Adrenal gland (tissue), 12 donors: Measurements from ENCODE around the gene ALB. TPM values are rescaled to one million over a fixed set of nuclear protein-coding genes. Genes with fewer than 3 reads are reported as not detected.

Experiments used
- DNase-seq, 7 donors: peaks; one replicate each; pipeline ENCODE4 v3.0.0-alpha.2; 2019 to 2020
- H3K27ac ChIP-seq, 5 donors: fragments of 200-600 bp; sonication (generic) in 4 of 5; 1 replicate in 3 of 5; 2 replicates in 2 of 5; pipeline versions ENCODE4 v1.5.1 to v1.8.0; 2016 to 2020; ENCODE audit warnings: mild to moderate bottlenecking in 1 of 5
- H3K27me3 ChIP-seq: fragments of 200-600 bp; 2 replicates; pipeline ENCODE4 v1.8.0; 2021
- H3K36me3 ChIP-seq, 2 donors: fragments of 200-600 bp; replicated peaks in 1 of 2; 1 replicate in 1 of 2; 2 replicates in 1 of 2; pipeline versions ENCODE4 v1.5.1 to v1.8.0; 2018 to 2022
- H3K4me1 ChIP-seq, 2 donors: fragments of 200-600 bp; replicated peaks in 1 of 2; 1 replicate in 1 of 2; 2 replicates in 1 of 2; pipeline versions ENCODE4 v1.5.1 to v1.8.0; 2018 to 2021
- H3K4me3 ChIP-seq, 4 donors: fragments of 200-600 bp; sonication (generic) in 3 of 4; one replicate each; pipeline ENCODE4 v1.5.1; 2016 to 2018
- H3K9me3 ChIP-seq, 3 donors: fragments of 200-600 bp; sonication (generic) in 1 of 3; replicated peaks in 1 of 3; 1 replicate in 2 of 3; 2 replicates in 1 of 3; pipeline versions ENCODE4 v1.5.1 to v1.8.0; 2016 to 2021
- CTCF ChIP-seq, 6 experiments: fragments of 450-650 bp in 4 of 6; fragments of 200-600 bp in 2 of 6; sonication (generic) in 1 of 6; IDR thresholded peaks; 1 replicate in 5 of 6; 2 replicates in 1 of 6; pipeline versions ENCODE4 v1.5.1 to v1.8.0; 2016 to 2021; ENCODE audit warnings: antibody characterized with exemption in 6 of 6, mild to moderate bottlenecking in 2 of 6, moderate library complexity in 1 of 6
- POLR2A ChIP-seq, 2 donors: fragments of 450-650 bp; IDR thresholded peaks; one replicate each; pipeline ENCODE4 v1.6.1; 2017; ENCODE audit warnings: antibody characterized with exemption in 2 of 2, mild to moderate bottlenecking in 2 of 2, moderate library complexity in 1 of 2
- WGBS, 4 donors: extraction: QIAGEN DNeasy Blood & Tissue Kit in 2 of 4; methylation state at CpG; one replicate each; pipeline versions ENCODE4 v1.1.5 to v1.1.7; 2013 to 2017; 5-methylcytosine and 5-hydroxymethylcytosine counted together
- intact Hi-C, 2 donors: fragments of 100-400 bp; cut with DNase I; formaldehyde crosslinking; loops; one replicate each; pipeline versions ENCODE4 v1.14.1 to v1.15.0; 2022 to 2023
- polyA plus RNA-seq, 3 donors: library from polyadenylated mRNA; stranded (reverse); fragments of 200-250 nt in 2 of 3; fragments of 350-450 nt in 1 of 3; fragmentation: Illumina TruSeq in 1 of 3; extraction: RNeasy Lipid Tissue Mini Kit (QIAGEN cat#74804) in 1 of 3; gene quantifications; one replicate each; pipeline ENCODE4 v1.2.3, GENCODE V29; 2013 to 2014
- total RNA-seq, 9 donors: library from RNA; depleted of rRNA in 4 of 9; stranded (reverse); fragments of >200 nt in 4 of 9; fragments of 120-200 nt in 1 of 9; fragmentation: NEBNext Ultra II Directional in 1 of 9; extraction: Animal tissue kit (Norgen Biotek cat#: 25700) in 1 of 9; gene quantifications; one replicate each; pipeline versions ENCODE4 v1.1.0 to v1.2.4, GENCODE V29; 2013 to 2023
- donor health status: healthy with polysubstance abuse.
- donor health status: Bipolar disorder and iron deficiency.
- donor health status: DM: yes; HTN: yes; CAD: no.
- donor health status: DM: no; HTN: no; CAD: no.
- donor health status: DM: no; HTN: no; CAD: no.
- donor health status: DM: yes; HTN: yes; CAD: no.

The ALB gene
- total and polyA plus RNA-seq, 12 donors: 0.61 to 38.5 (median 5.3) TPM; not detected in 3

DNA sequence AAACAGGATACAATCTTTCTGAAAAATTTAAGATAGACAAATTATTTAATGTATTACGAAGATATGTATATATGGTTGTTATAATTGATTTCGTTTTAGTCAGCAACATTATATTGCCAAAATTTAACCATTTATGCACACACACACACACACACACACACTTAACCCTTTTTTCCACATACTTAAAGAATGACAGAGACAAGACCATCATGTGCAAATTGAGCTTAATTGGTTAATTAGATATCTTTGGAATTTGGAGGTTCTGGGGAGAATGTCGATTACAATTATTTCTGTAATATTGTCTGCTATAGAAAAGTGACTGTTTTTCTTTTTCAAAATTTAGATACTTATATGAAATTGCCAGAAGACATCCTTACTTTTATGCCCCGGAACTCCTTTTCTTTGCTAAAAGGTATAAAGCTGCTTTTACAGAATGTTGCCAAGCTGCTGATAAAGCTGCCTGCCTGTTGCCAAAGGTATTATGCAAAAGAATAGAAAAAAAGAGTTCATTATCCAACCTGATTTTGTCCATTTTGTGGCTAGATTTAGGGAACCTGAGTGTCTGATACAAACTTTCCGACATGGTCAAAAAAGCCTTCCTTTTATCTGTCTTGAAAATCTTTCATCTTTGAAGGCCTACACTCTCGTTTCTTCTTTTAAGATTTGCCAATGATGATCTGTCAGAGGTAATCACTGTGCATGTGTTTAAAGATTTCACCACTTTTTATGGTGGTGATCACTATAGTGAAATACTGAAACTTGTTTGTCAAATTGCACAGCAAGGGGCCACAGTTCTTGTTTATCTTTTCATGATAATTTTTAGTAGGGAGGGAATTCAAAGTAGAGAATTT lies 5.2 kb downstream of the ALB start:
- intact Hi-C loops: no loop called here
- WGBS, 4 donors: 65 to 72% (median 70%) methylated on average over 6 of the region's 6 CpGs
- no peaks in the 10 kb centered on the region for H3K36me3 ChIP-seq
- no peak for TF ChIP-seq POLR2A (IDR thresholded peaks at IDR 0.05)
- TF ChIP-seq CTCF (IDR thresholded peaks at IDR 0.05): no peak
- no peak overlapping the region for H3K27ac ChIP-seq
- H3K9me3 ChIP-seq: no peaks in the 10 kb centered on the region
- no peak for DNase-seq
- H3K4me3 ChIP-seq: no peak overlapping the region
- H3K4me1 ChIP-seq: no peaks in the 10 kb centered on the region
- no peaks in the 10 kb centered on the region for H3K27me3 ChIP-seq

DNA sequence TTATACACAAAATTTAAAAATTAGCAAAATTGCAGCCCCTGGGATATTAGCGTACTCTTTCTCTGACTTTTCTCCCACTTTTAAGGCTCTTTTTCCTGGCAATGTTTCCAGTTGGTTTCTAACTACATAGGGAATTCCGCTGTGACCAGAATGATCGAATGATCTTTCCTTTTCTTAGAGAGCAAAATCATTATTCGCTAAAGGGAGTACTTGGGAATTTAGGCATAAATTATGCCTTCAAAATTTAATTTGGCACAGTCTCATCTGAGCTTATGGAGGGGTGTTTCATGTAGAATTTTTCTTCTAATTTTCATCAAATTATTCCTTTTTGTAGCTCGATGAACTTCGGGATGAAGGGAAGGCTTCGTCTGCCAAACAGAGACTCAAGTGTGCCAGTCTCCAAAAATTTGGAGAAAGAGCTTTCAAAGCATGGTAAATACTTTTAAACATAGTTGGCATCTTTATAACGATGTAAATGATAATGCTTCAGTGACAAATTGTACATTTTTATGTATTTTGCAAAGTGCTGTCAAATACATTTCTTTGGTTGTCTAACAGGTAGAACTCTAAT lies 6.0 kb downstream of the ALB start:
- WGBS, 4 donors: 84 to 93% (median 89%) methylated on average over 8 of the region's 8 CpGs
- Histone ChIP-seq H3K27me3 (no peaks in the 10 kb centered on the region), H3K4me3 (no peak overlapping the region), H3K27ac (no peak overlapping the region), H3K4me1 (no peaks in the 10 kb centered on the region), H3K9me3 (no peaks in the 10 kb centered on the region), H3K36me3 (no peaks in the 10 kb centered on the region)
- no peak for DNase-seq
- no peak for TF ChIP-seq CTCF (IDR thresholded peaks at IDR 0.05)
- no peak for TF ChIP-seq POLR2A (IDR thresholded peaks at IDR 0.05)
- intact Hi-C loops: no loop called here

DNA sequence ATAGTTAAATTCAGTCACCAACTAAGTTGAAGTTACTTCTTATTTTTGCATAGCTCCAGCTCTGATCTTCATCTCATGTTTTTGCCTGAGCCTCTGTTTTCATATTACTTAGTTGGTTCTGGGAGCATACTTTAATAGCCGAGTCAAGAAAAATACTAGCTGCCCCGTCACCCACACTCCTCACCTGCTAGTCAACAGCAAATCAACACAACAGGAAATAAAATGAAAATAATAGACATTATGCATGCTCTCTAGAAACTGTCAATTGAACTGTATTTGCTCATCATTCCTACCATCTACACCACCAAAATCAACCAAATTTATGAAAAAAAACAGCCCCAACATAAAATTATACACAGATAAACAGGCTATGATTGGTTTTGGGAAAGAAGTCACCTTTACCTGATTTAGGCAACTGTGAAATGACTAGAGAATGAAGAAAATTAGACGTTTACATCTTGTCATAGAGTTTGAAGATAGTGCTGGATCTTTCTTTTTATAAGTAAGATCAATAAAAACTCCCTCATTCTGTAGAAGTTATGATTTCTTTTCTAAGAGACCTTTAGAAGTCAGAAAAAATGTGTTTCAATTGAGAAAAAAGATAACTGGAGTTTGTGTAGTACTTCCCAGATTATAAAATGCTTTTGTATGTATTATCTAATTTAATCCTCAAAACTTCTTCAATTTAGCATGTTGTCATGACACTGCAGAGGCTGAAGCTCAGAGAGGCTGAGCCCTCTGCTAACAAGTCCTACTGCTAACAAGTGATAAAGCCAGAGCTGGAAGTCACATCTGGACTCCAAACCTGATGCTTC lies 7.0 kb downstream of the ALB start:
- intact Hi-C loops: no loop called here
- Histone ChIP-seq H3K27ac (no peak overlapping the region), H3K4me3 (no peak overlapping the region), H3K4me1 (no peaks in the 10 kb centered on the region), H3K36me3 (no peaks in the 10 kb centered on the region), H3K27me3 (no peaks in the 10 kb centered on the region), H3K9me3 (no peaks in the 10 kb centered on the region)
- WGBS, 4 donors: 80 to 85% (median 82%) methylated on average over 3 of the region's 3 CpGs
- no peak for DNase-seq
- no peak for TF ChIP-seq POLR2A (IDR thresholded peaks at IDR 0.05)
- no peak for TF ChIP-seq CTCF (IDR thresholded peaks at IDR 0.05)

- Histone ChIP-seq H3K27ac (no peak overlapping the region), H3K4me1 (no peaks in the 10 kb centered on the region), H3K9me3 (no peaks in the 10 kb centered on the region), H3K36me3 (no peaks in the 10 kb centered on the region), H3K27me3 (no peaks in the 10 kb centered on the region), H3K4me3 (no peak overlapping the region)
- WGBS, 4 donors: 83 to 93% (median 87%) methylated on average over 8 of the region's 8 CpGs
- TF ChIP-seq POLR2A (IDR thresholded peaks at IDR 0.05) (no peak), CTCF (IDR thresholded peaks at IDR 0.05) (no peak)
- no peak for DNase-seq
- intact Hi-C loops: no loop called here
Measured at GRCh38 chr4:73411731-73412414, 7.8 kb downstream of the ALB start.
